ENCODE data around the gene SETD3. TPM values are rescaled to one million over a fixed set of nuclear protein-coding genes. Genes with fewer than 3 reads are reported as not detected.

SETD3 gene
- total RNA-seq, 2 donors from 2014 or later, result 57.8 to 68.1 TPM

DNA sequence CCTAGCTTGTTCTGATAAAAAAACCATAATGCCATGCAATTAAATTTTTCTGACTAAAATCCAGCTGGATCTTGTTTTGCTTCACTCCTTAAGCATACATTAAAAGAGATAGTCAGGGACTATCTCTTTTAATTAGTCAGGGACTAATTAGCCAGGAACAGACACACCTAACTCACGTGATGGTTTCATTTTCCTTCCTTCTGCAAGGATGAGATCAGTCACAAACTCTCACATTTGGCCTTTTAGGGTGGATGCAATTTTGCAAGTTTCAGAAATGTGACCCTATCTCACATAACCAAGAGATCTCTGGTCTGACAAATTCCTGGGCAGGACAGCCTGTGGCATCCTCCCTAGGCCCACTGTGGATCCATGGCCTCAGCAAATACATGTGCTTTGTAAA is 62.4 kb downstream of the SETD3 start:
- H3K27me3 ChIP-seq (ENCODE audit: control insufficient read depth, insufficient read depth, low read length, poor library complexity, severe bottlenecking), result no peaks in the 10 kb centered on the region
- H3K27me3 Mint-ChIP-seq (ENCODE audit: insufficient read depth), result no peaks in the 10 kb centered on the region
- H3K36me3 Mint-ChIP-seq (ENCODE audit: low read depth), result peaks cover 8% of the 10 kb centered on the region
- no peak overlapping the region for H3K27ac ChIP-seq (ENCODE audit: low read depth, low read length)
- H3K4me3 ChIP-seq (ENCODE audit: low read length), result no peak overlapping the region
- H3K9ac ChIP-seq (ENCODE audit: extremely low read depth, low read length, poor library complexity, severe bottlenecking), result no peak overlapping the region
- 80 to 85% methylated on average over 1 of the region's 1 CpG for WGBS, 2 experiments (ENCODE audit: insufficient coverage in 1 of 2, insufficient read length in 1 of 2)
- H3K4me3 Mint-ChIP-seq, result no peak overlapping the region
- H3K27ac Mint-ChIP-seq, result no peak overlapping the region
- H3K4me1 Mint-ChIP-seq, result peaks cover 51% of the 10 kb centered on the region
- H3K4me1 ChIP-seq (ENCODE audit: control insufficient read depth, insufficient read depth, low read length), result peaks cover 8% of the 10 kb centered on the region
- H3K36me3 ChIP-seq (ENCODE audit: control insufficient read depth, insufficient read depth, low read length), result no peaks in the 10 kb centered on the region
- H3K9me3 Mint-ChIP-seq, result no peaks in the 10 kb centered on the region
- H3K9me3 ChIP-seq (ENCODE audit: control insufficient read depth, low read length), result no peaks in the 10 kb centered on the region
- TF ChIP-seq, protein P1, sequence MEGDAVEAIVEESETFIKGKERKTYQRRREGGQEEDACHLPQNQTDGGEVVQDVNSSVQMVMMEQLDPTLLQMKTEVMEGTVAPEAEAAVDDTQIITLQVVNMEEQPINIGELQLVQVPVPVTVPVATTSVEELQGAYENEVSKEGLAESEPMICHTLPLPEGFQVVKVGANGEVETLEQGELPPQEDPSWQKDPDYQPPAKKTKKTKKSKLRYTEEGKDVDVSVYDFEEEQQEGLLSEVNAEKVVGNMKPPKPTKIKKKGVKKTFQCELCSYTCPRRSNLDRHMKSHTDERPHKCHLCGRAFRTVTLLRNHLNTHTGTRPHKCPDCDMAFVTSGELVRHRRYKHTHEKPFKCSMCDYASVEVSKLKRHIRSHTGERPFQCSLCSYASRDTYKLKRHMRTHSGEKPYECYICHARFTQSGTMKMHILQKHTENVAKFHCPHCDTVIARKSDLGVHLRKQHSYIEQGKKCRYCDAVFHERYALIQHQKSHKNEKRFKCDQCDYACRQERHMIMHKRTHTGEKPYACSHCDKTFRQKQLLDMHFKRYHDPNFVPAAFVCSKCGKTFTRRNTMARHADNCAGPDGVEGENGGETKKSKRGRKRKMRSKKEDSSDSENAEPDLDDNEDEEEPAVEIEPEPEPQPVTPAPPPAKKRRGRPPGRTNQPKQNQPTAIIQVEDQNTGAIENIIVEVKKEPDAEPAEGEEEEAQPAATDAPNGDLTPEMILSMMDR (conservative IDR thresholded peaks at IDR 0.05), result no peak
- DNase-seq, result no peak

DNA sequence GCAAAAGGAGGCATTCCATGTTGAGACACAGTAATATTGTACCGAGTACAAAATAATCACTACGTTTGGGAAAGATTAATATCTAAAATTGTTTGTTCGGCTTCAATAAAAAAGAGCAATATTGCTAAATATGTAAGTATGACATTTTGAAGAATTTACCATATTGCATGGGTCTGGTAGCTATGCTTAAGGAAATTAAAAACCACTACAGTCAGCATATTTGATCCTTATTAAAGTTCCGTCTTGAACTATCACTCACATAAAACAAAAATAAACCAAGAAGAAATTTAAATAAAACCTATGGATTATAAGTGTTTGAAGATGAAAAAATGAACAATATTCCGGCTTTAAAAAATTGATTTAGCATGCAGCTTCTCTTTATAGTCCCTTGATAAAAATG is 63.8 kb downstream of the SETD3 start:
- H3K36me3 Mint-ChIP-seq (ENCODE audit: low read depth), result peaks cover 8% of the 10 kb centered on the region
- peaks cover 52% of the 10 kb centered on the region for H3K4me1 Mint-ChIP-seq
- WGBS, 2 experiments (ENCODE audit: insufficient coverage in 1 of 2, insufficient read length in 1 of 2), result 90 to 100% methylated on average over 3 to 5 of the region's 5 CpGs

DNA sequence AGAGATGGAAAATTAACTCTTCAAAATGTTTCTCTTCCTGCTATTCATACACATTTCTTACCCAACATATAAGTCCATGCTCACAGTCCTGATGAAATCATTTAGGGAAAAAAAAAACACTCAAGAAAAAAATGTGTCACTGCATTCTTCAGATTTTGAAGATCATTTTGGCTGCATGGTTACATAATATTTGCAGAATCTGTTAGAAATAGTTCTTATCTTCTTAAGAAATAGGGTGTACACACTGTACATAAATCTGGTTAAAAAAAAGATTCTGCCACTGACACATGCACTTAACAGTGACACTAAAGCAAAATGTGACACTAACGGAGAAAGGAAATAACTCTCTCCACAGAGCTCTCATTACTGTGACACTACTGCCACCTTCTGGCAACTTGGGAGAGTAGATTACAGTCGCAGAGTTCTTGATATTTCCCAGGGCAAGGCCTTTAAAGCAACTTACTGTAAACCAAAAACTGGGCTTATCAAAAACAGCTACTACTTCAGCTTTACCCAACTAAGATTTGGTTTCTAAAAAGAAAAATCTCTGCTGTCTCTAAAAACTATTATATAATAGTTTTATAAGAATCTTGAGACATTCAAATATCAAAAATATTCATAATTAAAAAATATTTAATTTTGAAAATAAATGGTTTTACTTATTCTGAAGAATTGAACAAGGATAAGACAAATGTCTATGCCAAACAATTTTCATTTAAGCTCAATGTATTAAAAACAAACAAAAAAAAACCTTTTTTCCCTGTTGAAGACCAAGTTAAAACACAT is 65.0 kb downstream of the SETD3 start:
- H3K36me3 Mint-ChIP-seq (ENCODE audit: low read depth), result peaks cover 8% of the 10 kb centered on the region
- no peaks in the 10 kb centered on the region for H3K9me3 ChIP-seq (ENCODE audit: control insufficient read depth, low read length)
- no peak overlapping the region for H3K9ac ChIP-seq (ENCODE audit: extremely low read depth, low read length, poor library complexity, severe bottlenecking)
- DNase-seq, result peak; percentile 81
- no peak overlapping the region for H3K4me3 Mint-ChIP-seq
- no peak overlapping the region for H3K4me3 ChIP-seq (ENCODE audit: low read length)
- no peaks in the 10 kb centered on the region for H3K27me3 Mint-ChIP-seq (ENCODE audit: insufficient read depth)
- H3K27me3 ChIP-seq (ENCODE audit: control insufficient read depth, insufficient read depth, low read length, poor library complexity, severe bottlenecking), result no peaks in the 10 kb centered on the region
- no peaks in the 10 kb centered on the region for H3K9me3 Mint-ChIP-seq
- H3K27ac Mint-ChIP-seq, result no peak overlapping the region
- WGBS, 2 experiments (ENCODE audit: insufficient coverage in 1 of 2, insufficient read length in 1 of 2), result 0 to 18% methylated on average over 1 to 2 of the region's 2 CpGs
- H3K4me1 Mint-ChIP-seq, result peaks cover 44% of the 10 kb centered on the region
- no peak overlapping the region for H3K27ac ChIP-seq (ENCODE audit: low read depth, low read length)
- TF ChIP-seq, protein P1 (conservative IDR thresholded peaks at IDR 0.05), result peak; percentile 97
- peaks cover 8% of the 10 kb centered on the region for H3K4me1 ChIP-seq (ENCODE audit: control insufficient read depth, insufficient read depth, low read length)
- H3K36me3 ChIP-seq (ENCODE audit: control insufficient read depth, insufficient read depth, low read length), result peaks cover 12% of the 10 kb centered on the region

More for the DNA sequence above, 63.8 kb downstream of the SETD3 start:
- Histone ChIP-seq H3K9ac (ENCODE audit: extremely low read depth, low read length, poor library complexity, severe bottlenecking) (no peak overlapping the region), H3K9me3 (ENCODE audit: control insufficient read depth, low read length) (no peaks in the 10 kb centered on the region), H3K4me1 (ENCODE audit: control insufficient read depth, insufficient read depth, low read length) (peaks cover 13% of the 10 kb centered on the region), H3K27me3 (ENCODE audit: control insufficient read depth, insufficient read depth, low read length, poor library complexity, severe bottlenecking) (no peaks in the 10 kb centered on the region), H3K27ac (ENCODE audit: low read depth, low read length) (no peak overlapping the region), H3K36me3 (ENCODE audit: control insufficient read depth, insufficient read depth, low read length) (peaks cover 5% of the 10 kb centered on the region), H3K4me3 (ENCODE audit: low read length) (no peak overlapping the region)
- Mint-ChIP-seq H3K27ac (no peak overlapping the region), H3K4me3 (no peak overlapping the region), H3K9me3 (no peaks in the 10 kb centered on the region), H3K27me3 (ENCODE audit: insufficient read depth) (no peaks in the 10 kb centered on the region)
- no peak for DNase-seq
- TF ChIP-seq, protein P1 (conservative IDR thresholded peaks at IDR 0.05), result no peak
